ENCODE data around the gene ATOX1. TPM values are rescaled to one million over a fixed set of nuclear protein-coding genes. Genes with fewer than 3 reads are reported as not detected.

ATOX1 gene
- total RNA-seq, 1 experiment from 2014 or later = 65.6 TPM

DNA sequence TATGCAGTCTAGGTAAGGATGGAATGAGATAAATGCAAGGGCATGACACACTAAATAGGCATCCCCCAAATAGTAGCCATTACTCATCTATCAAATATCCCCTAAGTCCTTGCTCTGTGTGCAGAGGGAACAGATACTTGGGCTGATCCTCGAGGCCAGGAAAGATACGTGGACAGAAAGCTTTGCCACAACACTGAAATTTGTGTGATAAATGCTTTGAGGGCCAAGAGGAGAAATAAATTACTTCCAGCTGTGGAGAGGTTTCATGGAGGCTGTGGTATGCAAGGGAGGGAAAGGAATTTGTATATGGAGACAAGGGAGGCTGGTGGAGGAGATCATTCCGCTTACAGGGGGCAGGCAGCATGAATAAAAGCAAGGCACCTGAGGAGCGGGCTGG, 18.5 kb downstream of the ATOX1 start:
- H3K4me1 ChIP-seq (ENCODE audit: insufficient read depth, low read length, poor library complexity, severe bottlenecking) = peaks cover 14% of the 10 kb centered on the region
- H3K27me3 ChIP-seq (replicated peaks; ENCODE audit: insufficient read depth, low read depth, low read length, poor library complexity) = no peaks in the 10 kb centered on the region
- POLR2A ChIA-PET (ENCODE audit: low non-redundant PET) = no interaction called here
- BruUV-seq (replicated peaks) = no TSS peak
- DNase-seq (ENCODE audit: low spot score) = peak; percentile 53
- peak overlapping the region; percentile 43 for H3K27ac ChIP-seq (ENCODE audit: low read depth, low read length, poor library complexity, severe bottlenecking)
- intact Hi-C loops (cut with micrococcal nuclease; ENCODE audit: unreplicated experiment) = loop anchor here (2.0 to 10.0 kb wide), 2 partner anchors 215 to 293 kb away; partner anchors contain the start of gene SLC36A1
- no peak for TF ChIP-seq EZH2 (IDR thresholded peaks at IDR 0.05; ENCODE audit: borderline replicate concordance, low read depth, low read length, poor library complexity, severe bottlenecking)
- TF ChIP-seq, protein P1, sequence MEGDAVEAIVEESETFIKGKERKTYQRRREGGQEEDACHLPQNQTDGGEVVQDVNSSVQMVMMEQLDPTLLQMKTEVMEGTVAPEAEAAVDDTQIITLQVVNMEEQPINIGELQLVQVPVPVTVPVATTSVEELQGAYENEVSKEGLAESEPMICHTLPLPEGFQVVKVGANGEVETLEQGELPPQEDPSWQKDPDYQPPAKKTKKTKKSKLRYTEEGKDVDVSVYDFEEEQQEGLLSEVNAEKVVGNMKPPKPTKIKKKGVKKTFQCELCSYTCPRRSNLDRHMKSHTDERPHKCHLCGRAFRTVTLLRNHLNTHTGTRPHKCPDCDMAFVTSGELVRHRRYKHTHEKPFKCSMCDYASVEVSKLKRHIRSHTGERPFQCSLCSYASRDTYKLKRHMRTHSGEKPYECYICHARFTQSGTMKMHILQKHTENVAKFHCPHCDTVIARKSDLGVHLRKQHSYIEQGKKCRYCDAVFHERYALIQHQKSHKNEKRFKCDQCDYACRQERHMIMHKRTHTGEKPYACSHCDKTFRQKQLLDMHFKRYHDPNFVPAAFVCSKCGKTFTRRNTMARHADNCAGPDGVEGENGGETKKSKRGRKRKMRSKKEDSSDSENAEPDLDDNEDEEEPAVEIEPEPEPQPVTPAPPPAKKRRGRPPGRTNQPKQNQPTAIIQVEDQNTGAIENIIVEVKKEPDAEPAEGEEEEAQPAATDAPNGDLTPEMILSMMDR (conservative IDR thresholded peaks at IDR 0.05; ENCODE audit: low read depth, low read length) = no peak
- CTCF ChIA-PET = interaction anchor here (0.7 to 3.3 kb wide), 3 partner anchors 78 to 88 kb away, joined by 4 to 42 read pairs (median 12); no protein-coding TSS in a partner anchor
- H3K36me3 ChIP-seq (ENCODE audit: insufficient read depth, low read length, poor library complexity, severe bottlenecking) = peaks cover 3% of the 10 kb centered on the region
- no peak overlapping the region for H3K4me3 ChIP-seq (ENCODE audit: low read depth, low read length, poor library complexity, severe bottlenecking)
- H3K9me3 ChIP-seq (ENCODE audit: low read depth, low read length, poor library complexity, severe bottlenecking) = no peaks in the 10 kb centered on the region

DNA sequence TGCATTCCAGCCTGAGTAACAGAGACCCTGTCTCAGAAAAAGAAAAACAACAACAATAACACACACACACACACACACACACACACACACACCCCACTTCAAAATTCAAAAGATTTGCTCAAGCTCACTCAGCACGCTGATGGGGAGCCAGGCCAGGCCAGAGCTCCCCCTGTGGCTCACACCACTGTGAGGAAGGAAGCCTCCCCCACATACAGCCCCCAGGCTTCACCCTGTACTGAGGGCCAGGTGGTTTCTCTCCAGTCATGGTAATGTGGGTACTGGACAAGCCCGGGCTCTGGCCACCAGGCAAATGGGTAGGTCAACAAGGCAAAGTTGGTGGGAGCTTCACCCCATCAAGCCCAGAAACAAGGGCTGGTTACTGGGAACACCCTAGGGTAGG, 19.0 kb downstream of the ATOX1 start:
- POLR2A ChIA-PET (ENCODE audit: low non-redundant PET) = no interaction called here
- DNase-seq (ENCODE audit: low spot score) = no peak
- Histone ChIP-seq H3K4me1 (ENCODE audit: insufficient read depth, low read length, poor library complexity, severe bottlenecking) (peaks cover 14% of the 10 kb centered on the region), H3K9me3 (ENCODE audit: low read depth, low read length, poor library complexity, severe bottlenecking) (no peaks in the 10 kb centered on the region), H3K36me3 (ENCODE audit: insufficient read depth, low read length, poor library complexity, severe bottlenecking) (peaks cover 3% of the 10 kb centered on the region), H3K27me3 (replicated peaks; ENCODE audit: insufficient read depth, low read depth, low read length, poor library complexity) (no peaks in the 10 kb centered on the region), H3K27ac (ENCODE audit: low read depth, low read length, poor library complexity, severe bottlenecking) (no peak overlapping the region), H3K4me3 (ENCODE audit: low read depth, low read length, poor library complexity, severe bottlenecking) (no peak overlapping the region)
- CTCF ChIA-PET = interaction anchor here (2.3 to 3.3 kb wide), 2 partner anchors 81 to 87 kb away, joined by 12 to 42 read pairs; no protein-coding TSS in a partner anchor
- intact Hi-C loops (cut with micrococcal nuclease; ENCODE audit: unreplicated experiment) = no loop called here
- TF ChIP-seq, protein P1 (conservative IDR thresholded peaks at IDR 0.05; ENCODE audit: low read depth, low read length) = no peak
- no peak for TF ChIP-seq EZH2 (IDR thresholded peaks at IDR 0.05; ENCODE audit: borderline replicate concordance, low read depth, low read length, poor library complexity, severe bottlenecking)
- no TSS peak for BruUV-seq (replicated peaks)

DNA sequence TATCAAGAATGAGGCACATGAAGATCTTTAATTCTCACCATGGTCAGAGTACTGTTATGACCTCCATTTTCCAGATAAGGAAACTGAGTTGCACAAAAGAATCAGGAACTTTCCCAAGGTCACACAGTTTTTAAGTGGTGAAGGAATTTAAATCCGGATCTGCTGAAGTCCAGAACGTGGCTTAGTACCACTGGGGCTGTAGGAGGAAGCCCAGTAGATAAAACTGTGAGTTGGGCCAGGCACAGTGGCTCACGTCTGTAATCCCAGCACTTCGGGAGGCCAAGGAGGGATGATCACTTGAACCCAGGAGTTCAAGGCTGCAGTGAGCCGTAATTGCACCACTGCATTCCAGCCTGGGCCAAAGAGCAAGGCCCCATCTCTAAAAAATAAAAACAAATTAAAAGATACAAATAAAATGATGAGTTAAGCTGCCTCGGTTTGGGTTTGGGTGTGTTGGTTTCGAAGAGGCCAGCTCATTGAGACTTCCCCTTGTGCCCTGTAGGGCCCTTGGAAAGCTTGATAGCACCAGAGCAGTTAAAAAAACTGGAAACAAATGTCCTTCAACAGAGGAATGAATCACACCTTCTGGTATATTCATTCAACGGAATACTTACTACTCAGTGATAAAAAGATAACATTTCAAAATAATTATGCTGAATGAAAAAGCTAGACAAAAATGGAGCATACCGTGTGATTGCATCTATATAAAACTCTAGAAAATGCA, 20.1 kb downstream of the ATOX1 start:
- H3K27me3 ChIP-seq (replicated peaks; ENCODE audit: insufficient read depth, low read depth, low read length, poor library complexity) = no peaks in the 10 kb centered on the region
- CTCF ChIA-PET = interaction anchor here (1.2 kb wide), 1 partner anchor 80 kb away, joined by 3 read pairs; no protein-coding TSS in a partner anchor
- H3K9me3 ChIP-seq (ENCODE audit: low read depth, low read length, poor library complexity, severe bottlenecking) = no peaks in the 10 kb centered on the region
- no peak overlapping the region for H3K27ac ChIP-seq (ENCODE audit: low read depth, low read length, poor library complexity, severe bottlenecking)
- POLR2A ChIA-PET (ENCODE audit: low non-redundant PET) = no interaction called here
- H3K4me1 ChIP-seq (ENCODE audit: insufficient read depth, low read length, poor library complexity, severe bottlenecking) = peaks cover 14% of the 10 kb centered on the region
- no TSS peak for BruUV-seq (replicated peaks)
- DNase-seq (ENCODE audit: low spot score) = no peak
- TF ChIP-seq, protein P1 (conservative IDR thresholded peaks at IDR 0.05; ENCODE audit: low read depth, low read length) = no peak
- TF ChIP-seq EZH2 (IDR thresholded peaks at IDR 0.05; ENCODE audit: borderline replicate concordance, low read depth, low read length, poor library complexity, severe bottlenecking) = no peak
- intact Hi-C loops (cut with micrococcal nuclease; ENCODE audit: unreplicated experiment) = no loop called here
- no peaks in the 10 kb centered on the region for H3K36me3 ChIP-seq (ENCODE audit: insufficient read depth, low read length, poor library complexity, severe bottlenecking)
- no peak overlapping the region for H3K4me3 ChIP-seq (ENCODE audit: low read depth, low read length, poor library complexity, severe bottlenecking)
